ENCODE measurements around the gene BPIFA1. TPM values are rescaled to one million over a fixed set of nuclear protein-coding genes. Genes with fewer than 3 reads are reported as not detected.

The BPIFA1 gene
- total RNA-seq, 1 donor from 2014 or later, result not detected

DNA sequence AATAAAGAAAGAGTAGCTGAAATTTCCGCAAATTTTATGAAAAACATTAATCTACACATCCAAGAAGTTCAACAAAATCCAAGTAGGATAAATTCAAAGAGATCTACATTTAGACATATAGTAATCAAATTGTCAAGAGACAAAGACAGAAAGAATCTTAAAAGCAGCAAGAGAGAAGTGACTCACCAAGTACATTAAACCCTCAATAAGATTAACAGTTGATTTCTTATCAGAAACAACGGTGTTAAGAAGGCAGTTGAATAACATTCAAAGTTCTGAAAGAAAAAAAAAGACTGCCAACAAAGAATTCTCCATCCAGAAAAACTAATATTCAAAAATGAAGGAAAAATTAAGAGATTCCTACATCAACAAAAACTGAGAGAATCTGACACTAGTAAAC lies 19.2 kb downstream of the BPIFA1 start:
- TF ChIP-seq, protein P1, sequence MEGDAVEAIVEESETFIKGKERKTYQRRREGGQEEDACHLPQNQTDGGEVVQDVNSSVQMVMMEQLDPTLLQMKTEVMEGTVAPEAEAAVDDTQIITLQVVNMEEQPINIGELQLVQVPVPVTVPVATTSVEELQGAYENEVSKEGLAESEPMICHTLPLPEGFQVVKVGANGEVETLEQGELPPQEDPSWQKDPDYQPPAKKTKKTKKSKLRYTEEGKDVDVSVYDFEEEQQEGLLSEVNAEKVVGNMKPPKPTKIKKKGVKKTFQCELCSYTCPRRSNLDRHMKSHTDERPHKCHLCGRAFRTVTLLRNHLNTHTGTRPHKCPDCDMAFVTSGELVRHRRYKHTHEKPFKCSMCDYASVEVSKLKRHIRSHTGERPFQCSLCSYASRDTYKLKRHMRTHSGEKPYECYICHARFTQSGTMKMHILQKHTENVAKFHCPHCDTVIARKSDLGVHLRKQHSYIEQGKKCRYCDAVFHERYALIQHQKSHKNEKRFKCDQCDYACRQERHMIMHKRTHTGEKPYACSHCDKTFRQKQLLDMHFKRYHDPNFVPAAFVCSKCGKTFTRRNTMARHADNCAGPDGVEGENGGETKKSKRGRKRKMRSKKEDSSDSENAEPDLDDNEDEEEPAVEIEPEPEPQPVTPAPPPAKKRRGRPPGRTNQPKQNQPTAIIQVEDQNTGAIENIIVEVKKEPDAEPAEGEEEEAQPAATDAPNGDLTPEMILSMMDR (IDR thresholded peaks at IDR 0.05; ENCODE audit: unreplicated experiment), result no peak
- Mint-ChIP-seq H3K9me3 (ENCODE audit: low read depth) (peaks cover 3% of the 10 kb centered on the region), H3K27me3 (no peaks in the 10 kb centered on the region), H3K4me3 (ENCODE audit: low read depth) (no peak overlapping the region), H3K4me1 (ENCODE audit: low read depth) (no peaks in the 10 kb centered on the region), H3K27ac (no peak overlapping the region), H3K36me3 (ENCODE audit: insufficient read depth) (no peaks in the 10 kb centered on the region)
- no peak for DNase-seq (ENCODE audit: low spot score, unreplicated experiment)

DNA sequence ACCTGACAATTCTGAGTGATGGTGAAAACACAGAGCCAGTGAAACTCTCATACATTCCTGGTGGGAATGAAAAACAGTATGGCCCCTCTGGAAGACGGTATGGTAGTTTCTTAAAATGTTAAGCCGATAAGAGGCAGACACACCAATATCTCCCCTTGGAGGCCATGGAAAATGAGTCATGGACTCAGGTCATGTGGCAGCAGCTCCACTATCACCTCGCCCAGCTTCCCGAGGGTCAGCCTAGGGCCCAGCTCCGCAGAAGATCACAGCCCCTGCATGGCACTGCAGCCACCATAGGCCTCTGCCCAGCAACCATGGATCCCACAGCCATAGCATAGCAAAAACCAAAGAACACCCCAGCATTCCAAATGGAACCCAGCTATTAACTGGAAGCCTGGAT lies 21.4 kb downstream of the BPIFA1 start:
- H3K4me1 Mint-ChIP-seq (ENCODE audit: low read depth), result no peaks in the 10 kb centered on the region
- DNase-seq (ENCODE audit: low spot score, unreplicated experiment), result no peak
- H3K4me3 Mint-ChIP-seq (ENCODE audit: low read depth), result no peak overlapping the region
- TF ChIP-seq, protein P1 (IDR thresholded peaks at IDR 0.05; ENCODE audit: unreplicated experiment), result no peak
- peaks cover 3% of the 10 kb centered on the region for H3K9me3 Mint-ChIP-seq (ENCODE audit: low read depth)
- H3K36me3 Mint-ChIP-seq (ENCODE audit: insufficient read depth), result no peaks in the 10 kb centered on the region
- no peak overlapping the region for H3K27ac Mint-ChIP-seq
- H3K27me3 Mint-ChIP-seq, result peaks cover 4% of the 10 kb centered on the region

DNA sequence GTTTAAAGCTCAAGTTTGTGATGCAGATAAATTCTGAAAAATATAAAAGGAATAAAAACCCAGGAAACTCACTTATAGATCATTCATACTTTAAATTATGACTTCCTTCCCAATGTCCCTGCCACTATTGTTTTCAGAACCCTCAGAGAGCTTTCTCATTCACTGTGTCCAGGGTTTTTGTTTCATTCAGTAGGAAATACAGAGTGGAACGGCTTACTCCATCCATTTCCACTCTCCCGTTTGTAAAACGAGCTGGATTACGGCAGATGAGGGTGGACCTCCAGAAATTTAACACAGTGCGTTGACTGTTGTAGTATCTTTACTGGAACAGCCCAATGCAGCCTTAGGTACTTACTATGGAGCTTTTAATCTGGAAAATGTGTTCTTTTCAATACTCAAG lies 23.6 kb downstream of the BPIFA1 start:
- no peak for DNase-seq (ENCODE audit: low spot score, unreplicated experiment)
- peaks cover 3% of the 10 kb centered on the region for H3K9me3 Mint-ChIP-seq (ENCODE audit: low read depth)
- H3K36me3 Mint-ChIP-seq (ENCODE audit: insufficient read depth), result no peaks in the 10 kb centered on the region
- H3K4me1 Mint-ChIP-seq (ENCODE audit: low read depth), result no peaks in the 10 kb centered on the region
- H3K27me3 Mint-ChIP-seq, result peaks cover 4% of the 10 kb centered on the region
- H3K27ac Mint-ChIP-seq, result no peak overlapping the region
- H3K4me3 Mint-ChIP-seq (ENCODE audit: low read depth), result no peak overlapping the region
- TF ChIP-seq, protein P1 (IDR thresholded peaks at IDR 0.05; ENCODE audit: unreplicated experiment), result no peak

DNA sequence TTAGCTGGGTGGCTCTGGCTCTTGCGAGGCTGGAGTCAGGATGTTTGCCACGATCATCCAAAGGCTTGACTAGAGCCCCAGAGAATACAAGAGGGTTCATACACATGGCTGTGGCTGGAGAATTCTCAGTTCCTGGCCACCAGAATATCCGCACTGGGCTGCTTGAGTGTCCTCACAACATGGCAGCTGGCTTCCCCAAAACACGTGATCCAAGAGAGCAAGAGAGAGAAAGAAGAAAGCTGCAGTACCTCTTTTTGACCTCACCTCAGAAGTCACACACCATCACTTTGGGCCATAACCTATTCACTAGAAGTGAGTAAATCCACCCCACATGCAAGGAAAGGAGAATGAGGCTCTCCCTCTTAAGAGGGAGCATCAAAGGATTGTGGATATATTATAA lies 25.7 kb downstream of the BPIFA1 start:
- H3K27ac Mint-ChIP-seq, result no peak overlapping the region
- H3K9me3 Mint-ChIP-seq (ENCODE audit: low read depth), result no peaks in the 10 kb centered on the region
- H3K36me3 Mint-ChIP-seq (ENCODE audit: insufficient read depth), result no peaks in the 10 kb centered on the region
- no peak overlapping the region for H3K4me3 Mint-ChIP-seq (ENCODE audit: low read depth)
- TF ChIP-seq, protein P1 (IDR thresholded peaks at IDR 0.05; ENCODE audit: unreplicated experiment), result no peak
- no peaks in the 10 kb centered on the region for H3K4me1 Mint-ChIP-seq (ENCODE audit: low read depth)
- DNase-seq (ENCODE audit: low spot score, unreplicated experiment), result no peak
- peaks cover 8% of the 10 kb centered on the region for H3K27me3 Mint-ChIP-seq

DNA sequence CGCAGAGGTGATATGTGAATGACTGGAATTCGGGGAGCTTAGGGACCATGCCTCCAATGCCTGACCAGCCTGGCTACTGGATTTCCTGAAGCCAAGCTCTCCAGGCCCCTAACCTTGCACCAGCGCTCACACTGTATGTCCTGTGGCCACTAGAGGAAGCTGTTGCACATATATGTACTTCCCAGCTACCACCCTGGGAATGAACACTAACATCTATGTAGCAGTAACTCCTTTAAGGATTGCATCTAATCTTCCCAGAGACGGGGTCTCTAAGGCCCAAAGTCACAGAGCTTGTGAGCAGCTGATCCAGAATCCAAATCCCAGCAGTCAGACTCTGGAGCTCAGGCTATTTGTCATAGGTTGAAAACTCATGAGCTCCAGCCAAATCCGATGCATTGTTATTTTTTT lies 26.9 kb downstream of the BPIFA1 start:
- H3K27me3 Mint-ChIP-seq, result peaks cover 8% of the 10 kb centered on the region
- H3K27ac Mint-ChIP-seq, result no peak overlapping the region
- no peaks in the 10 kb centered on the region for H3K36me3 Mint-ChIP-seq (ENCODE audit: insufficient read depth)
- H3K9me3 Mint-ChIP-seq (ENCODE audit: low read depth), result no peaks in the 10 kb centered on the region
- no peaks in the 10 kb centered on the region for H3K4me1 Mint-ChIP-seq (ENCODE audit: low read depth)
- TF ChIP-seq, protein P1 (IDR thresholded peaks at IDR 0.05; ENCODE audit: unreplicated experiment), result peak; percentile 93
- DNase-seq (ENCODE audit: low spot score, unreplicated experiment), result peak; percentile 47
- H3K4me3 Mint-ChIP-seq (ENCODE audit: low read depth), result no peak overlapping the region
